Measurements from ENCODE around the gene PGBD5. TPM values are rescaled to one million over a fixed set of nuclear protein-coding genes. Genes with fewer than 3 reads are reported as not detected.
"Not testable (repeated sequence)": the region's sequence is repeated elsewhere in the genome, so short reads cannot be mapped to it uniquely, and the experiment has no call there.

Gene PGBD5
- 14.0 TPM for total RNA-seq
- long read RNA-seq, full-length matches to known transcripts: 21 of 39 reads
- long read RNA-seq, partial matches to known transcripts: 3 of 39 reads
- long read RNA-seq, other reads (novel, unspliced or antisense): 15 of 39 reads

DNA sequence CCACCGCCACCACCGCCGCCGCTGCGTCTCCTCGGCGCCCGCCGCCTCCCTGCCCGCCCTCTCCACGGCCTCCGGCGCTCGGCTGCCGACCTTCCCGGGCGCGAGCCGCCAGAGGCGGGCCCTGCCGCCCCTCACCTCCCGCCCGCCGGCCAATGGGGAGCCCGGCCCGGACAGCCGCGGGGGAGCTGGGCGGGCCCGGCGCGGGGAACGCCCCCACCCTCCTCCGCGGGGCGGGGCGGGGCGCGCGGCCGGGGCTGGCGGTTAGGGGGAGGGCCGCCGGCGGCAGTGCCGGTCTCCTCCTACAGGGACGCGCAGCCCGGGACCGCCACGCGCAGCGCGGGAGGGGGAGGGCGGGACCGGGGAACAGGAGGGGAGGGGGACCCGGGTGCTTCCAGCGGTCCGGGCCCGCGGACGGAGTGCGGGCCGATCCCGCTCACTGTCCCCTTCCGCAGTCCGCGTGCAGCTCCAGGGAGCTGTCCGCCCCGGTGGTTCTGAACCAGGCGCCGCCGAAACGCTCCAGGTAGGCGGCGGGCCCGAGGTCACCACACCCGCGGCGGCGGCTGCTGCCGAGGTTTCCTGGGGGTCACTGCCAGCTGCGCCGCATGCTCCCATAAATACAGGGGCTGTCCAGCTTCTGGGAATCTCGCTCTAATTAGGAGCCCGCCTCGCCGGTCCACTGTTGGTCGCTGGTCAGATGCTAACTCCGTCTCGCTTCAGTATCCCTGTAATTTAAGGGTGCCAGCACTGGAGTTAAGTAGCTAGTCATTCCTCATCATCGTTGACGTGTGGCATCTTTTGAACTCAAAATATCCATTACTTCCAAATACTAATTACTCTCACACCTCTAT is at the start of gene PGBD5:
Gene PGBD5 (minus strand): TSS at position 87 of the 848 bp plus-strand sequence. CDS start 404 bp downstream, outside the sequence.
- intact Hi-C loops (cut with DNase I): loop anchor here (2.0 kb wide), 1 partner anchor 214 kb away; no protein-coding TSS in a partner anchor
- DNase-seq (ENCODE audit: low spot score): peak; percentile 80

- intact Hi-C loops (cut with DNase I); DNase-seq (ENCODE audit: low spot score): not testable (repeated sequence)
Observed at GRCh38 chr1:230474924-230475323, 48.8 kb upstream of the PGBD5 start.

- intact Hi-C loops (cut with DNase I); DNase-seq (ENCODE audit: low spot score): not testable (repeated sequence)
Observed at GRCh38 chr1:230470750-230471149, 44.6 kb upstream of the PGBD5 start.

DNA sequence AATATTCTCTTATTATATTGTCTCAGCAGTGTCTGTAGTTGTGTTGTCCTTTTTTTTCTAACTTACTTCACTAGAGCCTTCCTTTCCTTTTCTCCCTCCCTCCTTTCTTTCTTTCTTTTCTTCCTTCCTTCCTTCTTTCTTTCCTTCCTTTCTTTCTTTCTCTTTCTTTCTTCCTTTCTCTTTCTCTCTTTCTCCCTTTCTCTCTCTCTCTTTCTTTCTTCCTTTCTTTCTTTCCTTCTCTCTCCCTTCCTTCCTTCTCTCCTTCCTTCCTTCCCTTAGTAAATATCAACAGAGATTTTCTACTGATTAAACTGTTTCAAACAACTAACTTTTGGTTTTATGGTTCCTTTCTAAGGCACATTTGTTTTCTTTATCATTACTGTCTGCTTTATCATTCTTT is 43.1 kb upstream of the PGBD5 start:
- intact Hi-C loops (cut with DNase I): no loop called here
- DNase-seq (ENCODE audit: low spot score): no peak

GRCh38 chr1:230465691-230466090 is 39.6 kb upstream of the PGBD5 start:
- DNase-seq (ENCODE audit: low spot score): no peak
- intact Hi-C loops (cut with DNase I): no loop called here

DNA sequence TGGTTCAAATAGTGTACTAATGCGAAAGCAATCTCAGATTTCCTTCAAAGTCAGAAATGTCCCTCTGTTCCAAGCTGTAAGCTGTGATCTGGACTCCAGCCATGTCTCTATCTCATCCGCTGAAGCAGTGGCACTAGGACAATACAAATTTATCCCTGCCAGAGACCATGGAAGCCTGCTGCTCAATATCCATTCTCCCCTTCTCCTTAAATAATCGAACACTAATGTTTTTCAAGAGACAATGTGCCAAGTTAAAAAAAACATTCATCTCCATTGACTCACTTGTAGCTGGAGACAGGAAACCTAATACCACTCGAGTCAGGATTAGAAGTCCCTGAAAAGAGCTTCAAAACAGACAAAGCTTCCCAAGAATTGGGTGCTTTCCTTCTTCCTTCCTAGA is 38.5 kb upstream of the PGBD5 start:
- intact Hi-C loops (cut with DNase I): no loop called here
- no peak for DNase-seq (ENCODE audit: low spot score)

DNA sequence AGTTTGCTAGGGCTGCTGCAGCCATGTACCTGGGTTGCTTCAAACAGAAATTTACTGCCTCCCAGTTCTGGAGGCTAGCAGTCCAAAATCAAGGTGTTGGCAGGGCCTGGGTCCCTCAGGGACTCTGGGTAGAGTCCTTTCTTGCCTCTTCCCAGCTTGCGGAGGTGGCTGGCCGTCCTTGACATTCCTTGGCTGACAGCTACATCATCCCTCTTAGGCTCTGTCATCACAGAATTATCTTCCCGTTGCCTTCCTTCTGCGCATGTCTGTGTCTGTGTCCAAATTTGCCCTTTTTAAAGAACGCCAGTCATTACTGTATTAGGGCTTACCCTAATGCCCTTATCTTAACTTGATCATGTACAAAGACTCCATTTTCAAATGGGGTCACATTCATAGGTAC is 37.6 kb upstream of the PGBD5 start:
- intact Hi-C loops (cut with DNase I): no loop called here
- DNase-seq (ENCODE audit: low spot score): no peak

- DNase-seq (ENCODE audit: low spot score): no peak
- intact Hi-C loops (cut with DNase I): no loop called here
Observed at GRCh38 chr1:230463326-230463725, 37.2 kb upstream of the PGBD5 start.

- no peak for DNase-seq (ENCODE audit: low spot score)
- intact Hi-C loops (cut with DNase I): no loop called here
Observed at GRCh38 chr1:230459465-230459864, 33.3 kb upstream of the PGBD5 start.

DNA sequence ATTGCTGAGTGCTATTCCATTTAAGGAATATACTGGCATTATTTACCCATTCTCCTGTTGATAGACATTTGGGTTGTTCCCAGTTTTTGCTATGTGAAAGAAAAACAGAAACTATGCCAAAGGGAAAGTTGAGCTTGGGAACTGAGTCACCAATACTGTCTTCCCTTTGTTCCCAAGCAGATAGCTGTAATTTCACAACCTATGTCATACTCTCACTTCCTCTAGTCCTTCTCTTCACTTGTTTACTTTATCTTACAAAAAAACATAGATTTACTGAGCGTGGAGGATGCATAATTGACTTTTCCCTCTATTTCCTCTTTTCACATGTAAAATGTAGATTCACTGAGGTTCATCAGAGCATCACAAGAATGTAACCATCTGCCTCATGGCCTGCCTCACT is 32.4 kb upstream of the PGBD5 start:
- intact Hi-C loops (cut with DNase I): no loop called here

GRCh38 chr1:230456478-230456877 is 30.3 kb upstream of the PGBD5 start:
- no peak for DNase-seq (ENCODE audit: low spot score)
- intact Hi-C loops (cut with DNase I): no loop called here

More for the DNA sequence above, 32.4 kb upstream of the PGBD5 start:
- DNase-seq (ENCODE audit: low spot score): no peak

DNA sequence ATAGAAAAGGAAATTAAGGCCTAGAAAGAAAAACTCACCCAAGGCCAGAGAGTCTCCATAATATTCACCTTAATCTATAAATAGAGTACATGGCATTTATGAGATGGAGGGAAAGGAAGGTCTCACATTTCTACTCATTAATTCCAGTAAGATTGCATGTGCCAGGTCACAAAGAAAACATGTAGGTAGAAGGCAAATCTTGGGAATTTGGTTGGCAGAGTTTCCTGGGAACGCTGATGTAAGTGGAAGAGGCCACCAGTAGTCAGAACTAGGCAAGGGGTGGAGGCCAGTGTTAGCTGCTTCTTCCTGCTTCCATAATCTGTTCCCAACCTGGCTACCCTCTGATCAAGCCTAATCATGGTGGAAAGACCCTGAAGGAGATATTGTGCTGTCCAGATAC is 29.2 kb upstream of the PGBD5 start:
- no peak for DNase-seq (ENCODE audit: low spot score)
- intact Hi-C loops (cut with DNase I): no loop called here

GRCh38 chr1:230453377-230453776 is 27.2 kb upstream of the PGBD5 start:
- no peak for DNase-seq (ENCODE audit: low spot score)
- intact Hi-C loops (cut with DNase I): no loop called here

- no peak for DNase-seq (ENCODE audit: low spot score)
- intact Hi-C loops (cut with DNase I): no loop called here
Observed at GRCh38 chr1:230441183-230442029, 15.3 kb upstream of the PGBD5 start.

DNA sequence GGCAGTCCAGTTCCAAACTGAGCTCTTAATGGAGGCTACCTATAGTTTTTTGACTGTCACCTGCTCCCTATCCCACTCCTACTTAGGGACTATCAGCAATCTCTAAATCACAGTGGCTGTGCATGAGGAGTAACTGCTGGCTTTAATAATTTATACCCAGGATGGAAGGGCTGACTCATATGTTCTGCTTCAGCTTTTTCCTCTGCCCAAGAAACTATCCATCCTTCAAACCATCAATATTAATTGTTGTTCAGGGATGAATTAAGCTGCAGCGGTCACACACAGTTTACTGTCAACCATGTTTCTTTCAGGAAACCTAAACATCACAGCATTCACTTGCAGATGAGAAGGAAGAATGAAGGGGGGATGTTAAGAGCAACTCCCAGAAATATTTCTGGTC is 9.0 kb upstream of the PGBD5 start:
- intact Hi-C loops (cut with DNase I): no loop called here

GRCh38 chr1:230431527-230431926 is 5.4 kb upstream of the PGBD5 start:
- intact Hi-C loops (cut with DNase I): no loop called here
- no peak for DNase-seq (ENCODE audit: low spot score)

More for the DNA sequence above, 9.0 kb upstream of the PGBD5 start:
- no peak for DNase-seq (ENCODE audit: low spot score)

DNA sequence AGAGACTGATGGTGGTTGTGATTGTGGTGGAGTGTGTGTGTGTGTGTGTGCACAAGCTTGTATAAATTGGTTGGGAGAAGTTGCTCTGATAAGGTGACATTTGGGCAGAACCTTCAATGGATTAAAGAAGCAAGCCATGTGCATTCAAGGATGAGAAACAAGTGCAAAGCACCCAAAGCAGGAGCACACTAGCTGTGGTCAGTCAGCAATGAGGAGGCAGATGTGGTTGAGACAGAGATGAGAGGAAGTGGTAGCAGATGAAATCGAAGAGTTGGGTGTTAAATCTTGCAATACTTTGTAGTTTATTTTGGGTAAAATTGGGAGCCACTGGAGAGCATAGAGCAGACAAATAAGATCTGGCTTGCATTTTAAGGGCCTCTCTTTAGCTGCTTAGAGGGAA is 4.4 kb upstream of the PGBD5 start:
- intact Hi-C loops (cut with DNase I): no loop called here
- DNase-seq (ENCODE audit: low spot score): no peak

DNA sequence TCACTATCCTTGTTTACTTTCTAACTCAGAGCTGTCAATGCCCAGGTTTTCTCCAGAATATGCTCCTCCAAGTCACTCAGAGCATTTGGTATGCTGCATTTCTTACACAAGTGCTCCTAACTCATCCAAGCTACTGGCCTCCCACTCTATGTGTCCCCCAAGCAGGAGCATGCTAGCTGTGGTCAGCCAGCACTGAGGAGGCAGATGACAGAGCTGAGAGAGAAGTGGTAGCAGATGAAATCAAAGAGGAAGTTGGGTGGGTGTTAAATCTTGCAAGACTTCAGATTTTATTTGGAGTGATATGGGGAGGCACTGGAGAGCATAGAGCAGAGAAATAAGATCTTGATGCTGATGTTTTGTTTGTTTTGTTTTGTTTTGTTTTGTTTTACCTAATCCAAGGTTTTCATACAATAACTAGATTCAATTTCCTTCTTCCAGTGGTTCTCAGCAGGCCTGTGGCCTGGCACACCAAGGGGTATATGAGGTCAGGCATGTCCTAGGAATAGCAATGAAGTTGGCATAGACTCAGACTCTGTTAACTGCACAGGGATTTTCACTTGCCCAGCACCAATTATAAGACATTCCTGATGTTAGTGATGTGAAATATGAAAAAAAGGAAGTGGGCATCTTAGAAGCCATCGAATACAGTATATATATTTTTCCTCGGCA is 3.1 kb upstream of the PGBD5 start:
- intact Hi-C loops (cut with DNase I): no loop called here
- no peak for DNase-seq (ENCODE audit: low spot score)

GRCh38 chr1:230427981-230428380 is 1.8 kb upstream of the PGBD5 start:
- intact Hi-C loops (cut with DNase I): loop anchor here (2.0 kb wide), 1 partner anchor 213 kb away; no protein-coding TSS in a partner anchor
- DNase-seq (ENCODE audit: low spot score): no peak
